A673 (cell line): ENCODE results near the gene GAS7.

ENCODE experiments used
- EZH2 ChIP-seq: fragments of 200-600 bp; sonication (generic); IDR thresholded peaks from 2 replicates; pipeline ENCODE4 v1.6.1; 2017; ENCODE audit warnings: borderline replicate concordance, low read depth, mild to moderate bottlenecking, mixed read lengths, antibody characterized with exemption, low read length; ENCODE audit not compliant: poor library complexity, severe bottlenecking
- TF ChIP-seq, protein P1 (sequence below): fragments of 300-800, 200-600 bp; sonication (generic); conservative IDR thresholded peaks from 2 replicates; pipeline ENCODE4 v1.5.1; 2017; ENCODE audit warnings: low read depth, mild to moderate bottlenecking, antibody characterized with exemption, low read length, moderate library complexity, mixed read lengths

DNA sequence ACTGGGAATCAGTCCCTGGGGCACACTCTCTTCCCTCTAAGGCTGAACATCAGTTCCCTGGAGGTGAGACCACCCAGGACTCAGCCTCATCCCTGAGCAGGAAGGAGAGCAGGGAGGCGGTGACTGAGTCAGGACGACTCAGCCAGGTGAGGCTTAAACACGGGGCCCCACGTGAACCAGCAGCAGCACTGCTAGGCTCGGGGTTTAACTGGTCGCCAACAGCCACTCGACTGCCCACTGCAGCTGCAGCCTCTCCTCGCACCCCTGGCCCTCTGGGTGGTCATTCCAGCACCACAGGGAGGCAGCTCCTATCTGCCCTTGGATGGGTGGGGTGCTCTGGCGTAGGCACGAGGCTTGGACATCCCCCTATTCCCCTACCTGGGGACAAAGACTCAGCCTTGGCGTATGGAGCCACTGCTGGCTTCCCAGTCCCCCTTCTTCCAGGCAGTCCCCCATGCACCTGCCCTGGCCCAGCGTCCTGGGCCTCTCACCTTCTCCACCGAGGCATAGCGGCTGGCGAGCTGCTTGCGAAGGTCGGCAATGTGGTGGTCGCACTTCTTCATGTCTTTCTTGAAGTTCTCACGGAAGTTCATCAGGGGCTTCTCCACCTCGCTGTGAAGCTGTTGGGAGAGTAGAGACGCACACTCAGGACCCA lies 272.1 kb downstream of the GAS7 start:
- TF ChIP-seq, protein P1, sequence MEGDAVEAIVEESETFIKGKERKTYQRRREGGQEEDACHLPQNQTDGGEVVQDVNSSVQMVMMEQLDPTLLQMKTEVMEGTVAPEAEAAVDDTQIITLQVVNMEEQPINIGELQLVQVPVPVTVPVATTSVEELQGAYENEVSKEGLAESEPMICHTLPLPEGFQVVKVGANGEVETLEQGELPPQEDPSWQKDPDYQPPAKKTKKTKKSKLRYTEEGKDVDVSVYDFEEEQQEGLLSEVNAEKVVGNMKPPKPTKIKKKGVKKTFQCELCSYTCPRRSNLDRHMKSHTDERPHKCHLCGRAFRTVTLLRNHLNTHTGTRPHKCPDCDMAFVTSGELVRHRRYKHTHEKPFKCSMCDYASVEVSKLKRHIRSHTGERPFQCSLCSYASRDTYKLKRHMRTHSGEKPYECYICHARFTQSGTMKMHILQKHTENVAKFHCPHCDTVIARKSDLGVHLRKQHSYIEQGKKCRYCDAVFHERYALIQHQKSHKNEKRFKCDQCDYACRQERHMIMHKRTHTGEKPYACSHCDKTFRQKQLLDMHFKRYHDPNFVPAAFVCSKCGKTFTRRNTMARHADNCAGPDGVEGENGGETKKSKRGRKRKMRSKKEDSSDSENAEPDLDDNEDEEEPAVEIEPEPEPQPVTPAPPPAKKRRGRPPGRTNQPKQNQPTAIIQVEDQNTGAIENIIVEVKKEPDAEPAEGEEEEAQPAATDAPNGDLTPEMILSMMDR: no peak
- TF ChIP-seq EZH2: no peak
